GM19467 (cell line): ENCODE results near the gene LRRC47.

Experiments used
- ATAC-seq: cut with Tn5 transposase; IDR thresholded peaks from one replicate; pipeline ENCODE4 v1.9.1; 2021; ENCODE audit warnings: mild to moderate bottlenecking, moderate library complexity; ENCODE audit not compliant: unreplicated experiment

LRRC47 gene

DNA sequence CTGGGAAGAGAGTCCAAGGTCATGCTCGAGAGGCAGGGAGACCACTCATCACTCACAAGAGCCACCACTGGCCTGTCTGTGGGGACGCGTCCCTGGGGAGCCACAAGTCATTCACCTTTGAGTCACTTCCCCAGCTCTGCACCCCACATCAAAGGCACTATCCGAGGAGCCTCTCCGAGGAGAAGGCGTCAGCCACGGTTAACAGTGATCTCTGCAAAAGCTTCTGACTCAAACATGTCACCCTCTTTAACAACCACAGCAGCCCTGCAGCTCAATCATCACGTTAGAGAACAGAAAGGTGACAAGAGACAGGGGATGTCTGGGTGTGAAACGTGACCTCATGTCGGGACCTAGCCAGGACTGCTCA lies 9.0 kb downstream of the LRRC47 start:
- ATAC-seq, result no peak

DNA sequence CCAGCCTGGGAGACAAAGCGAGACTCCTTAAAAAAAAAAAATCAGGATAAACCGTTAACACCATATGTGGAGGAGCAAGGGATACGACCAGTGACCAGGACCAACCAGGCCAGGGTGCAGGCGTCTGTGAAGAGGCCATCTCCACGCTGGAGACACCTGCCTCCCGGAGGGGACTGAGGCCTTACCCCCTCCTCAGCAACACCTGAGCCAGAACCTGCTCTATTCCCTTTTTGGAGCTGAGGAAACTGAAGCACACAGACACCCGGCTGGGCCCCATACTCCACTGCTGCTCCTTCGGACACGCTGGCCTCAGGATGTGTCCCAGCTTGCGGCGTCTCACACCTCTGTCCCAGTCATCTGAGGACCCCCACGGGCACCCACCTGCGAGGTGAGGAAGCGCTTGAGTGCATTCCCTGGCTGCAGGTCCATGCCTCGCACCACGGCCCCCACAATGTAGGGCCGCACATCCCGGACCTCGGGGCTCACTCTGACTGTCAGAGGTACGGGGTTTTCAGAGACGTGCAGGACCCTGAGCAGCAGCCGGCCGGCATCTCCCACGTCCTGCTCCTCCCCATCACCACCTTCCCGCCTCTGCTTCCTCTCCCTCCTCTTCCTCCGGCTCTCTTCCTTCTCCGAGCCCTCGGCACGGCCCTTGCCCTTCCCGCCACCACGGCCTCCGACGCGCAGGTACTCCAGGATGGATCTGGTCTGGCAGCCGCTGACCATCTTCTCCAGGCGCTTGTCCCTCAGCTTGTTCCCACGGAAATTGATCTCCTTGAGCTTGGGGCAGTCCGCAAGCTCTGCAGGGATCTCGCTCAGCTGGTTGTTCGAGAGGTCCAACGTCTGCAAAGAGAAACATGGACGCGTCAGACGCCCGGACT lies 9.6 kb downstream of the LRRC47 start:
- no peak for ATAC-seq

DNA sequence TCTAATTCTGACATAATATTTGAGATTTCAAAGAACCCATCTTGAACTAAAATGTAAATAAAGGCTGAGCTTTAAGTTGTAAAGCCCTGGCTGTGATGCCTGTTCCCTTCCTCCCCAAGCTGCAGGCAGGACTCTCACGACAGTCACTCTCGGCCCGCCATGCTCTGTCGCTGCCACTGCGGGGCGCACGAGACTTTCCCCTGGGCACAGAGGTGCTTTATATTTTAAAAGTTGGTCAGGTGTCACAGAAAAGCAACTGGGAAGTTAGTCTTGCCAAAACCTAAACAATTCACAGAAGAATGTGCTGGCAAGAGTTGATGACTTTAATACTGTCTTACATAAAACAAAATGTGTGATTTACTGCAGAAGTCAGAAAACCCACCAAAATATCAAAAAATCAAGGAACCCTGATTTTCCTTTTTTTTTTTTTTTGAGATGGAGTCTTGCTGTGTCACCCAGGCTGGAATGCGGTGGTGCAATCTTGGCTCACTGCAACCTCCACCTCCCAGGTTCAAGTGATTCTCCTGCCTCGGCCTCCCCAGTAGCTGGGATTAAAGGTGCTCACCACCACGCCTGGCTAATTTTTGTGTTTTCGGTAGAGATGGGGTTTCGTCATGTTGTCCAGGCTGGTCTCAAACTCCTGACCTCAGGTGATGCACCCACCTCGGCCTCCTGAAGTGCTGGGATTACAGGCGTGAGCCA lies 10.7 kb downstream of the LRRC47 start:
- ATAC-seq, result no peak

DNA sequence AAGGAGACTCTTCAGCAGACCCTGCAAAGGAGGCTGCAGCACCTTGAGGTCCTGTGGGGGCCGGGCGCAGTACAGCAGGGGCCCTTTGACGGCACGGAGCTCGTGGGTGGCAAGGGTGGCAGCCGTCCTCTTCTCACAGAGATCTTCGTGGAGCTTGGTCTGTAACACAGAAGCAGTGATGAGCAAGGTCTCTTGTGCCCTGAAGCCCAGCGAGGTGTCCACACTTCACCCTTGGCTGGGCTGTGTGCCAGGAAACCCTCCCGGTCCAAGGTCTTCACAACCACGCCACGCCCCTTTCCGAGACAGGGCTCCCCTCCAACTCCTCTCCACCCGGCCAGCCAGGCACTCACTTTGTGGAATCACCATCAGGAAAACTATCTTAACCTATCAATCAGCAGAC lies 11.3 kb downstream of the LRRC47 start:
- no peak for ATAC-seq

DNA sequence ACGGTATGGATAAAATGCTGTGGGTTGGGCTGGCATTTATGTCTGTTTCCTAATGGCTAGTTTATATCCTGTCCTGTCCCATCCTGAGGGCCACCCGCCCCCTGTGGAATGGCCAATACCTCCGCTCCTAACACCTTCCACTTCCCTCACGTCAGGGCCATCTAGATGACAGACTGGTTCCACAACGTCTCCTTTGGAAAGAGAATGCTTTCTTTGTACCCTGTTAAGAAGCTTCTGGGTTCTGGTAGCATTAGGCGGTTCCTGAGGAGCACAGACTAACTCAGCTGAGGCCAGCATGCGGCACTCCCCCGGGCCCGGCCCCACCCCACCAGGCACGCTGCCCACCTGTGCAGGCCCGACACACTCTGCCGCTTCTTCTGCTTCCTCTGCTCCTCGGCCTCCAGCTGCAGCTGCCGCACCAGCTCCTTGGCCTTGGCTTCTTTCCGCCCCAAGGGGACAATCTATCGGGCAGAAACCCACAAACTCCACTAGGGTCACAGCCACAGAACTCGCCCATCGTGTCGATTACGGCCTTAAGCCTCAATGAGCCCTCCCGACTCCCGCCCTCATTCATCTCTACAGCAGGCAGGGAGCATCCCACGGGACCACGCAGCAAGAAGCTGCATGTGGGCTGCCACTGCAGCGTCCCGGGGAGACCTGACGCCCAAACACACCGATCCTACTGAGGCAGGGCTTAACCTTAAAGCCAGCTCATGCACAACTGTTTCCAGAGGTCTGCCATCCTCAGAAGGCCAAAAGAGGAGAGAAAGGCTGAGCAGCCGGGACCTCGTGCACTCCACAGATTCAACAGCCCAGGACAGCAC lies 12.4 kb downstream of the LRRC47 start:
- ATAC-seq, result no peak

DNA sequence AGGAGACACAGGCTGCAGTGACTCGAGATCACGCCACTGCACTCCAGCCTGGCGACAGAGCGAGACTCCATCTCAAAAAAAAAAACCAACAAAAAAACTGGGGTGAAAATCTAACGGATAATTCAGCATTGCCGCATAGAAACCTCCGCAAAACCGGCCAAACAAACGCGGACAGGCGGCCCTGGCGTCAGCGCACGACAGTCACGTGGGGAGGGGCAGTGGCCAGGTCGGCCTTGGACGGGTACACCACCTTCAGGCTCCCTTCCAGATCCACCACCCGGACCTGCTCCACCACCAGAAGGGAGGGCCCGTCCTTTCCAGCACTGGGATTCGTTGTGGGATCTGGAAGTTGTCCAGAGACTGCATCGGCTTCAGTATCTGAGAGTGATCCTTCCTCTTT lies 15.4 kb downstream of the LRRC47 start:
- ATAC-seq, result no peak

DNA sequence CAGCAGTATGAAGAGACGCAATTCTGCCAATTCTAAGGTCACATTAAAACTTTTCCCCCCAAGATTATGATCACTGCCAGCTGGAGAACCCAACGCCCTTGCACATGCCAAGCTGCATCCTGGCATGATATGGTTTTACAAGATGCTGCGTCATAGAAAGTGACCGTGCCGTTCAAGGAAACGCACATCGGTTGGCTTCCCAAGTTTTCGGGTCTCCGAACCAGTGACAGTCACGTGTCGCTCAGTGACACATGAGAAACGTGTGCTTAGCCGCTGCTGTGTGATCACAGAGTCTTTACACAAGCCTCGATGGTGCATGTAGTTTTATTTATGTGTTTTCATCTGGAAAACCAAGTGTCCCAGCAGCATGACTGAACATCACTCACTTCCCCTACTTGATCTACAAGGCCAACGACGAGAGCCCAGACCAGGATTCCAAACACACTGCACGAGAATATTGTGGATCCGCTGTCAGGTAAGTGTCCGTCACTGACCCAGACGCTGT lies 16.3 kb downstream of the LRRC47 start:
- no peak for ATAC-seq

DNA sequence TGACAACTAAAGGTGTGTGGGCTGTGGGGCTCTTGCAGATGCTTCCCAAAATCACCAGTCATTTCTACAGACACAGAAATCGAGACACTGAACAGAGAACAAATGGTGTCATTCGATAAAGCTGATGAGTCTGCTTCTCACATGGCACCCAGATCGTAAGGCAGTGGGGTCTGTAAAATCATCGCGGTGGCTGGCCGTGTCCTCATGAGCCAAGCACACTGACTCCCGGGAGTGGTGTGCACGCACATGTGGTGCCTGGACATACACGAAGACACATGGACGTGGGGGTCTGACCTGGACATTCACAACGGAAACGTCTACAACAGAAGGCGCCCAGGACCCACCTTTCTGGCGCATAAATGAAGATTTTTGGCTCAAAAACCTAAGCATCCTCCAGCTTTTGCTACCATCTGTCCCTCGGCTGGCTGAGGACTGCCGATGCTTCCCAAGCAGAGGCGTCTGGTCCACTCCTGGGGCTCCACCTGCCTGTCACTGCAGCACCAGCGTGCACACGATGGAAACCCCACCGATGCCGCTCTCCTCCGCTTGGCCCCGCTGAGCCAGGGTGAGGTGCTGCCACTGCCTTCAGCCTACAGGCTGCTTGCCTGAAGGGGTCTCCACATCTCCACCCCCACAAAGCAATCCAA lies 16.9 kb downstream of the LRRC47 start:
- no peak for ATAC-seq

DNA sequence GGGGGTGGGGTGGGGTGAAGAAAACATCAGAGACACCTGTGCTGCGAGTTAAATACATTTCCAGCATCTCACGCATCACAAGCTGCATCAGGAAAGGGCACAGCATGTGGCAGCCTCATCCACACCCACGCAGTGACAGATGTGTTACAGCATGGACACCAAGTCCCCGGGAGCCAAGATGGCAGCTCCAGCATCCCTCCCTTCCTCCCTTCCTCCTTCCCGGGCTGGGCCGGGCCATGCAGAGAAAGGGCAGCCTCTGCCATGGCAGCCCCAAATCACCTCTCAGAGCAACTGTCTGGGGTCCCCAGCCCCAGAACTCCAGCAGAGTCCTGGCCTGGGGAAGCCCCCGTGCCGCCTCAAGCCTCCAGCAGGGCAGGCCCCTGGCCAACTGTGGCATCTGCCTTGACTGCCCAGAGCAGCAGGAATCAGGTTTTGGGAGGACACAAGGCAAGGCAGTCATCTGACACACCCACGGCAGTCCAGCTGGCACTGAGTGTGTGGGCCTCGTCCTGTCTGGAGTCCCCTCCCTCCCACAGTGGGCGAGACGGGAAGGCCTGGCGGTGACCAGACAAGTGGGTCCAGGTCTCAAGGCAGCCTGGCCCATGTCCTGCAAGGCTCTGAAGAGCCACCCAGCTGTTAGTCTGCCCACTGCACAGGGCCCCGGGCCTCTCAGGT lies 17.6 kb downstream of the LRRC47 start:
- no peak for ATAC-seq

DNA sequence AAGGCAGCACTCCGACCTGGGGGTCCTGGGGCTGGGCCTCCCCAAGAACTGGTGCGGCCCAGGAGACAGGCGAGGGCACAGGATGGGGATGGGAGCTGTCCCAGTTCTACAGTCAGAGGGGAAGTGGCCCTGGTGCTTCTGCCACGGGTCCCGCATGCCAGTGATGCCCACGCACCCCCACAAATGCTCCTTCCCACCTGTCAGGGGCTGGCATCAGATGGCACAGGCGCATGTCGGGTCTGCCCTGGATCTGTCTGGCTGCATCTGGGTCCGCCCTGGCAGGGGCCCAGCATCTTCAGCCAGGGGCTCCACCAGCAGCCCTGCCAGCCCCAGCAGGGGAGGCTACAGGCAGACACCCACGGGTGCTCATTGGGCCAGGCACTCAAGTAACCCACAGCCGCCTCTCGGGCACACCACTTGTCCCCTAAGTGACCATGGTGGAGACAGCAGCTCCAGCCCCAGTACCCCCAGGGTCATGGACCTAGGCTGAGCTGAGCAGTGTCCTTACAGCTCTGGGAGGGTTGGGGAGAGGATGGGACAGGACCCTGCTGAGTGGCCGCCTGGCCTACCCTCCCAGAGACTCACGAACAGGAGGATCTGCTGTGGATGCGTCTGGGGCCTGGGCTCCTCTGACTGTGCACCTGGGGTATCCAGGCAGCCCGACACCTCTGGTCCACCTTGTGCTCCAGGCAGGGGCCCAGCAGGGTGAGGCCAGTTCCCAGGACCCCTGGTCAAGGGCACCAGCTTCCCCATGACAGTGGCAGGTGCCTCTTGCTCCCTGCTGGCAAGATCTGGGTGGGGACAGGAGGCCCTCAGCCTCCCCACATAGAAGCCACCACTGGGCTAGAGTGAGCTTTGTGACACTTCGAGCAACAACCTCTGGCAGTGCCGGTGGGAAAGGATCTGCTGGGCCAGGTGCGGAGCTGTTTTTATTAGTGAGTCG lies 18.4 kb downstream of the LRRC47 start:
- no peak for ATAC-seq

DNA sequence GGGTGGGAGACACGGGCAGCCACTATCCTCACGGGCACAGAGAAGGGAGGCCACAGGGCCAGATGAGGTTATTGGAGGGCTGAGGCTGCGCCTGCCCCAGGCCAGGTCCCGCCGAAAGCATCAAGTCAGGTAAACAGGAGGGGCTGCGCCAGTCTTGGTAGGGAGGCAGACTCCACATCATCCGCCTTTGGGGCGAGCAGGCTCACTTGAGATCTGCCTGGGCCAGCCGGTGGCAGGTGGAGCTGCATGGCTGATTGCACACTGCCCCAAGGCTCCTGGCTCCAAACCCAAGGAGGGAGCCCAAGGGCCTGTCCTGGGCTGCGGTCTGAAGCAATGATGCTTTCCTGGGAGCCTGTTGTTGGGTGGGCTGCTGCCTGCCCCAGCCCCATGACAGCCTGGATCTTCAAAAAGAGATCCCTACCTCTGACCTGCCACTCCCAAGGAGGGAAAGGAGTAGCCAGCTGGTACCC lies 19.2 kb downstream of the LRRC47 start:
- no peak for ATAC-seq

DNA sequence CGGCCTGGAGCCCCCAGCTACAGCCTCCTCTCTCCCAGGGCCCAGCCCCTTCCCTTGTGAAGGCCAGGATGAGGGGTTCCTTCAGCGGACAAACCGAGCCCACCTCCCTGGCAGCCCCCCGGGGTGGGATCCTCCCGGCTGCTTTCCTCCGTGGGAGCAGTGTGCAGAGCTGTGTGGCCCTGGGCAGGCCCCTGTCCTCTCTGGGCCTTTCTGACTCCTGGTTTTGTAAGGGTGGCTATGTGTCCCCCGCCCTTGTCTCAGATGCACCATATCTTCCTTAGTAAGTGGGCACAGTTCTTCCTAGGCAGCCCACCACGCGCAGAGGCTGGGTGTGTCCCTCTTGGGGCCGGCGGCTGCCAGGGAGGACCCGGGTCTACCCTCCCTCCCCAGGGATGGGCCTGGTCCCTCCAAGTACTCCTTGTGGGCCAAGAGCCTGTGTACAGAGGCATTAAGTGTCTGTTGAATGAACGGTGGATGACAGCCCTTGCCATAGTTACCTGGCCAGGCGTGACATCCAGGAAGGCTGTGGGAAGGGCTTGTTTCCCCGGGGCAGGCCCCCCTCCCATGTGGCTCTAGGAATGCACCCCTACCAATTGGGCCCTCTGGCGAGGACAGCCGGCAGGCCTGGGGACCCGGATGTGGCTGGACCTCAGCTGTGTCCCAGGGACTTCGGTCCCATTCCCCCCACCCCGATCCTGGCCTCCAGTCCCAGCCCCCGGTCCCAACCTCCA lies 19.9 kb downstream of the LRRC47 start:
- no peak for ATAC-seq

DNA sequence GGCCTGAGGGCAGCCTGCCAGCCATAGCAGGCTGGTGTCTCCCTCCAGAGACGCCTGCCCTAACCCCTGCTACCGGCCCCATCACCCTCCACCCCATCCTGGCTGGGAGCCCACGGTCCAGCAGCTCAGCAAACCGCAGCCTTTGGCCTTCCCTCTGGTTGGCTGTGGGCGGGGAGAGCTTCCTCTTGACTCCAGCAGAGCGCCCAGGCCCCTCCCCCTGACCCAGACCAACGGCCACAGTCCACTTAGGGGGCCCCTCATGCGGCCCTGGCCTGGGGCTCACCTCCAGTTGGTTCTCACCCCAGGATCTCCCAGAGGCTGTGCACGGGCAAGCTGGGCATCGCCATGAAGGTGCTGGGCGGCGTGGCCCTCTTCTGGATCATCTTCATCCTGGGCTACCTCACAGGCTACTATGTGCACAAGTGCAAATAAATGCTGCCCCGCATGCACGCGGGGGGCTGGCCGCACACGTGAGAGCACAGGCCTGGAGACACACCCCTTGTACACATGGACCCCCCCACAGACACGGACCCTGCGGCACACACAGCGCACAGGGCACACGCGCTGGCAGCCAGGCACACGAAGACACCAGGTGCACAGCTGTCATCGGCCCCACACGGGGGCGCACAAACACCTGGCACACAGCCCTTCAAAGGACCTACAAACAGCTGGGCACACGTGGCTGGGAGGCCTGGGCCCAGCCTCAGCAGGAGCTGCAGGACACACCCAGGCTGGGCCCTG lies 20.6 kb downstream of the LRRC47 start:
- ATAC-seq, result no peak

DNA sequence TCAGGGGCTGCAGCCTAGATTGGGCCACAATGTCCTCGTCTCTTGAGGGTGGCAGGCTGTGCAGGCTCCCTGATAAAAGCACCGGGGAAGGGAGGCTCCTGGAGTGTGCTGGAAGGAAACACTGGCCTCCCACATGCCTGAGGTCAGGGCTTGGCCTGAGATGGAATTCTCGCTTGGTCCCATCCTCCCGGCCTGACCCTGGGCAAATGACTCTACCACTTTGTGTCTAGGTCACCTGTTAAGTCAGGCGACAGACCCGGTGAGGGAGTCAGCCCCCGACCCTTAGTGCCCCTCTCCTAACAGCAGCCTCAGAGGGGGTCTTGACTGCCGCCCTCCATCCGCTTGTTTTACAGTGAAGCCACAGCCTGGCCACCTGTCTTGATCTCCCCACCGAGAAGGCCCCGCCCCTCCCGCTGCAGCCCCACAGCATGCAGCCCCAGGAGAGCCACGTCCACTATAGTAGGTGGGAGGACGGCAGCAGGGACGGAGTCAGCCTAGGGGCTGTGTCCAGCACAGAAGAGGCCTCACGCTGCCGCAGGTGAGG lies 21.3 kb downstream of the LRRC47 start:
- no peak for ATAC-seq

DNA sequence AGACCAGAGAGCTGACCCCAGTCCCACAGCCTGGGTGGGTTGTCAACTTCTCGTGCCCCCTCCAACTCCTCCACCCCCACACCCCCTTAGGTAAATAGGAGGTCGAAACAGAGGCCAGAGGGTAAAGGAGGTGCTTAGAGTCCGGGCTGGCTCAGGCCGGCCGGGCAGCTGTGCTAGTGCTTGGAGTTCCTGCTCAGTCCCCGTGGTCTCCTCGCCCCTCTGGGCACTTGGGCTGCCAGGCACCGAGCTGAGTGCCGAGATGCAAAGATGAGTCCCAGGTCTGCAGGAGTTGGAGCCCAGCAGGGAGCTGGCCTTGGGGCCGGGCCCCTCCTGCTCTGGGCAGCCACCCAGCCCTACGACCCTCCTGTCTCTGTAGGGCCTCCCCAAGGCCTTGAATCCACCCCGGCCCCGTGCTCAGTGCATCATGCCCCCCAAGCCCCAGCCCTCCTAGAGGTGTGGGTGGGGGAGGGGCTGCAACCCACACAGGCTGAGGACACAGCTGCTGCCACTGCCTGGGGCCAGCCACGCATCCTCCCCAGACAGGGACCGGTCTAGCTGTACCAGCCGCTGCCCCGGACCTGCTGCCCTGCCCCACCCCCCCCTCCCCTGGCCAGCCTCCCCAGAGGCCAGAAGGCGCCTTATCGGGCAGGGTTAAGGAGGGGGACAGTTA lies 21.9 kb downstream of the LRRC47 start:
- no peak for ATAC-seq

DNA sequence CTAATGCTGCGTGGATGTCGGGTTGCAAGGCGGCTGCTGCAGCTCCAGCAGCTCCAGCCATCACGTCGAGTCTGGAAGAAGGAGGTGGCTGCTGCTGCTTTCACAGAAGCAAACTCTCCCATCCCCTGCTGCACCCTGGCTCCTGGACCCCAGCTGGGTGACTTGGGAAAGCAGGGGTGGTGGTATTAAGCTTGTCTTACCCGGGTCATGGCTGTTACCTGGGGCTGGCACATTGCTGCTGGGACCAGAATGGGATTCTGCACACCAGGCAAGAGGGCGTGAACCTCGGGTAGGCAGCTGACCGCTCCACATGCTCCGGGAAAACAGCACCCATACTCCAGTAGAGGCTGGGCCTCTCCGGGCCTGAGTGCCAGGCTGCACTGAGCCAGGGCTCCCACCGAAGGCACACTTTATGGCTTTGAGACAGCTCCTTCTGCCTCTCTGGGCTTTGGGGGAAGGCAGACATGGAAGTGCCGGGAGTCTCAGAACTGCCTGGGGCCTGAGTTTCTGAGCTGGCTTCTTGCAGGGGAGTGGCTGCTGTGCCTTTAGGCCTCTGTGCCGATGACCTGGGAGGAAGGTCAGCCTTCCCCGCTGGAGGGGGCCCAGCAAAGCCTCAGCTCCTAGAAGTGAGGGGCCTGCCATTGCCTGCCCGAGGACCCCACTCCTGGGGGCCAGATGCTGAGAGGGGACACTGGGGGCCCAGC lies 22.6 kb downstream of the LRRC47 start:
- no peak for ATAC-seq
